T-cell (primary cell): ENCODE data around the gene CCL3. TPM values are rescaled to one million over a fixed set of nuclear protein-coding genes. Genes with fewer than 3 reads are reported as not detected.
"Not testable (repeated sequence)": the region's sequence is repeated elsewhere in the genome, so short reads cannot be mapped to it uniquely, and the experiment has no call there.

Experiments
- ATAC-seq, 4 experiments: fragments of 200-7000 bp in 3 of 4; fragments of 150-1000 bp in 1 of 4; cut with Tn5 transposase; replicated peaks in 1 of 4; 1 replicate in 3 of 4; 2 replicates in 1 of 4; pipeline ENCODE4 v1.10.0; 2021; ENCODE audit warnings: moderate library complexity in 3 of 4, mild to moderate bottlenecking in 2 of 4, moderate number of reproducible peaks in 1 of 4
- CTCF ChIA-PET, 2 donors: fragments of 300-600 bp; sonication (Branson Sonifier 250); formaldehyde crosslinking; loops; one replicate each; lab custom pipeline; 2022; ENCODE audit warnings: antibody characterized with exemption in 2 of 2; lab: Charles Lee
- POLR2A ChIA-PET, 2 donors: fragments of 300-600 bp; sonication (Branson Sonifier 250); formaldehyde crosslinking; loops; one replicate each; lab custom pipeline; 2022; ENCODE audit warnings: antibody characterized with exemption in 2 of 2; lab: Charles Lee
- DNase-seq, 35 experiments: peaks; one replicate each; pipeline versions ENCODE4 v3.0.0 to v3.0.0-alpha.2; 2013 to 2023
- H3K27ac ChIP-seq: one replicate; pipeline ENCODE4 v1.5.1; 2013; ENCODE audit warnings: low read length
- H3K27me3 ChIP-seq, 2 experiments: replicated peaks in 1 of 2; 1 replicate in 1 of 2; 2 replicates in 1 of 2; pipeline versions ENCODE4 v1.6.1 to v1.7.0; 2013; ENCODE audit warnings: low read length in 1 of 2, mixed read lengths in 1 of 2; ENCODE audit not compliant: control insufficient read depth in 2 of 2, insufficient read depth in 2 of 2; ENCODE audit errors: extremely low read depth in 1 of 2
- H3K36me3 ChIP-seq, 2 donors: 1 replicate in 1 of 2; 2 replicates in 1 of 2; pipeline versions ENCODE4 v1.6.1 to v1.7.0; 2013; ENCODE audit warnings: low read length in 1 of 2; ENCODE audit not compliant: control insufficient read depth in 2 of 2, insufficient read depth in 1 of 2; ENCODE audit errors: extremely low read depth in 1 of 2
- H3K4me1 ChIP-seq, 2 experiments: 1 replicate in 1 of 2; 2 replicates in 1 of 2; pipeline versions ENCODE4 v1.6.1 to v1.7.0; 2013; ENCODE audit warnings: low read length in 2 of 2, mixed read lengths in 1 of 2; ENCODE audit not compliant: insufficient read depth in 2 of 2, control insufficient read depth in 1 of 2; ENCODE audit errors: extremely low read depth in 1 of 2
- H3K4me3 ChIP-seq, 2 donors: 1 replicate in 1 of 2; 2 replicates in 1 of 2; pipeline versions ENCODE4 v1.5.1 to v1.7.0; 2013; ENCODE audit warnings: mild to moderate bottlenecking in 2 of 2, low read length in 1 of 2, moderate library complexity in 1 of 2; ENCODE audit not compliant: control insufficient read depth in 1 of 2; ENCODE audit errors: extremely low read depth in 1 of 2
- H3K9me3 ChIP-seq: 2 replicates; pipeline ENCODE4 v1.7.0; 2013
- H3K27ac Mint-ChIP-seq, 2 donors: one replicate each; pipeline ENCODE4 v1.8.0; 2020 to 2021; ENCODE audit warnings: mild to moderate bottlenecking in 2 of 2, mixed read lengths in 2 of 2
- H3K27me3 Mint-ChIP-seq, 2 donors: one replicate each; pipeline ENCODE4 v1.8.0; 2021 to 2022; ENCODE audit warnings: mixed read lengths in 2 of 2
- H3K36me3 Mint-ChIP-seq: one replicate; pipeline ENCODE4 v1.8.0; 2021; ENCODE audit warnings: mixed read lengths
- H3K4me1 Mint-ChIP-seq, 3 donors: one replicate each; pipeline ENCODE4 v1.8.0; 2020 to 2022; ENCODE audit warnings: mixed read lengths in 3 of 3, mild to moderate bottlenecking in 1 of 3
- H3K4me3 Mint-ChIP-seq, 3 donors: one replicate each; pipeline ENCODE4 v1.8.0; 2020 to 2022; ENCODE audit warnings: mild to moderate bottlenecking in 3 of 3, mixed read lengths in 3 of 3, moderate library complexity in 3 of 3
- H3K9me3 Mint-ChIP-seq, 3 donors: one replicate each; pipeline ENCODE4 v1.8.0; 2020 to 2022; ENCODE audit warnings: mixed read lengths in 3 of 3
- WGBS: methylation state at CpG from one replicate; pipeline ENCODE4 v1.1.5; 2013; ENCODE audit warnings: missing lambda C conversion rate; ENCODE audit not compliant: insufficient coverage; 5-methylcytosine and 5-hydroxymethylcytosine counted together
- total RNA-seq, 35 experiments: library from RNA in 6 of 35; stranded (reverse) in 6 of 35; fragments of 120-200 nt in 1 of 35; gene quantifications; one replicate each; pipeline versions ENCODE4 v1.2.1 to v1.2.4 and lab custom pipeline; 2013 to 2026

Gene CCL3
- total RNA-seq, 5 donors from 2014 or later (not counting 1 experiment from before 2014, with no cell fraction given): 2.0 to 6.0 (median 4.8) TPM

DNA sequence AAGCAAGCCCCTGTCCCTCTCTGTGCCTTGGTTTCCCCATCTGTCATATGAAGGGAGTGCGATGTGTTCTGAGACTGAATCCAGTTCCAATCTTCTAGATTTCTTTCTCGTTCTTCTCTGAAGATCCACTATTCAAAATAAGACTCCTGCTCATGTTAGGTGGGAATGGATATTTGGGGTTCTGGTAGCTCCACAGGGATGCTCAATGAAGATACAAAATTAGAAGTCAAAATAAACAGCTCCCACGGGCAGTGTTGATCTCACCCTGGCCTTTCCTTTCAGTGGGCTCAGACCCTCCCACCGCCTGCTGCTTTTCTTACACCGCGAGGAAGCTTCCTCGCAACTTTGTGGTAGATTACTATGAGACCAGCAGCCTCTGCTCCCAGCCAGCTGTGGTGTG is 14.3 kb upstream of the CCL3 start:
- H3K36me3 ChIP-seq, DNase-seq, H3K27me3 ChIP-seq, CTCF ChIA-PET, H3K9me3 ChIP-seq, H3K36me3 Mint-ChIP-seq, H3K9me3 Mint-ChIP-seq, POLR2A ChIA-PET: not testable (repeated sequence)
- no CpG with 5 or more reads among the region's 7 CpGs for WGBS
- peak overlapping the region; percentile 84 to 95 for H3K27ac Mint-ChIP-seq
- H3K4me3 ChIP-seq: peak overlapping the region in 1 of 2 donors; percentile 35
- H3K27me3 Mint-ChIP-seq: peaks cover 11 to 37% of the 10 kb centered on the region in 2 donors
- ATAC-seq: peak in 1 of 4 experiments; percentile 21
- H3K27ac ChIP-seq: peak overlapping the region; percentile 68
- peaks cover 0 to 53% of the 10 kb centered on the region in 2 experiments for H3K4me1 ChIP-seq
- peak overlapping the region; percentile 60 to 82 (median 72) for H3K4me3 Mint-ChIP-seq
- H3K4me1 Mint-ChIP-seq: peaks cover 0 to 36% (median 25%) of the 10 kb centered on the region in 3 donors

DNA sequence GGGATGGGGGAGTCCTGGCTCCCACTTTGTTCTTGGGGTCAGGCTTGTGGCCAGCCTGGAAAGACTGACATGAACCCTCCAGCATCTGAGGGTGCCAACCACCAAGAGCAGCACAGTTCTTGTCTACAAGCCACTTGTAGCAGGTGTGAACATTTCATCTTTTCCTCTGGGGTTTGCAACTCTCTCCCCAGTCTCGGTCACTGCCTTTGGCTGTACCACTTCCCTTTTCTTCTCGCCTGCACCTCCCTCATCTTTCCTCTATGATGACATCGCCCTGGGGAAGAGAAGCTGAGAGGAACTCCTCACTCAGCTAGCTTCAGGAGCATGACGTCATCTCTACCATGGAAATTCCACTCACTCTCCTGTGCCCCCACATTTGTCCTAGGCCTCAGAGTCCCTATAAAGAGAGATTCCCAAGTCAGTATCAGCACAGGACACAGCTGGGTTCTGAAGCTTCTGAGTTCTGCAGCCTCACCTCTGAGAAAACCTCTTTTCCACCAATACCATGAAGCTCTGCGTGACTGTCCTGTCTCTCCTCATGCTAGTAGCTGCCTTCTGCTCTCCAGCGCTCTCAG is 13.5 kb upstream of the CCL3 start, which contains the start of gene CCL4:
Gene CCL4, plus strand, starts transcription at position 427 of the 575 bp plus-strand sequence. Its CDS starts 79 bp downstream, at position 506.
- Histone ChIP-seq H3K27ac (peak within 1 kb of the TSS; percentile 68), H3K4me1 (peaks cover 0 to 45% of the 10 kb centered on the region in 2 experiments), H3K4me3 (peak within 1 kb of the TSS in 1 of 2 donors; percentile 35)
- H3K27me3 ChIP-seq, H3K36me3 Mint-ChIP-seq, H3K9me3 Mint-ChIP-seq, H3K9me3 ChIP-seq, H3K36me3 ChIP-seq: not testable (repeated sequence)
- ATAC-seq: peak; percentile 47 to 80 (median 70)
- ChIA-PET CTCF (interaction anchor here in 1 of 2 donors (0.9 kb wide), 1 partner anchor 21 kb away, joined by 3 read pairs; no protein-coding TSS in a partner anchor), POLR2A (interaction anchor here in 1 of 2 donors (0.6 kb wide), 1 partner anchor 340 kb away, joined by 6 read pairs; no protein-coding TSS in a partner anchor)
- Mint-ChIP-seq H3K27ac (peak within 1 kb of the TSS; percentile 84 to 95), H3K4me1 (peaks cover 0 to 36% (median 25%) of the 10 kb centered on the region in 3 donors), H3K27me3 (peaks cover 15 to 41% of the 10 kb centered on the region in 2 donors), H3K4me3 (peak within 1 kb of the TSS; percentile 60 to 82 (median 72))
- 0% methylated on average over 1 of the region's 6 CpGs for WGBS
- peak in 28 of 35 experiments; percentile 9 to 67 (median 36) for DNase-seq

DNA sequence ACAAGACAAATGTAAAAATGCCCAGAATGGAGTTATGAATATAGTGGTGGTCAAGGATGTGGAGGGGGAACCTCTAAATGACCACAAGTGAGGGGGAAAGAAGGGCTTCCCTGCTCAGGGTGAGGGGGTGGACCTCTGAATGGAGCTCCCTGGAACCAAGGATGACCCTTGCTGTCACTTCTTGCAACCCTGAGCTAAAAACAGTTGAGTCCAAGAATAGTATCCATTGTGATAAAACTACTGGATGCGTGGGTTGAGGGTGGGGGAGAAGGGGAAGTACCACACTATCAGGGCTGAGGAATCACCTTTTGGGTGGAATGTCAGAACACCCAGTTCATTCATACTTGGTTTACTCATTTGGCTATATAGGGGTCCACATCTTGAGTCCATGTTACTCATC is 9.1 kb upstream of the CCL3 start:
- H3K4me3 Mint-ChIP-seq, H3K4me3 ChIP-seq, H3K36me3 ChIP-seq, H3K9me3 ChIP-seq, H3K27ac ChIP-seq, DNase-seq, POLR2A ChIA-PET, H3K27ac Mint-ChIP-seq, H3K36me3 Mint-ChIP-seq, H3K27me3 ChIP-seq, H3K9me3 Mint-ChIP-seq, ATAC-seq: not testable (repeated sequence)
- Mint-ChIP-seq H3K27me3 (peaks cover 11 to 17% of the 10 kb centered on the region in 2 donors), H3K4me1 (peaks cover 0 to 30% (median 12%) of the 10 kb centered on the region in 3 donors)
- CTCF ChIA-PET: interaction anchor here in 1 of 2 donors (0.6 kb wide), 1 partner anchor 106 kb away, joined by 3 read pairs; no protein-coding TSS in a partner anchor
- no CpG with 5 or more reads among the region's 1 CpG for WGBS
- peaks cover 0 to 30% of the 10 kb centered on the region in 2 experiments for H3K4me1 ChIP-seq

DNA sequence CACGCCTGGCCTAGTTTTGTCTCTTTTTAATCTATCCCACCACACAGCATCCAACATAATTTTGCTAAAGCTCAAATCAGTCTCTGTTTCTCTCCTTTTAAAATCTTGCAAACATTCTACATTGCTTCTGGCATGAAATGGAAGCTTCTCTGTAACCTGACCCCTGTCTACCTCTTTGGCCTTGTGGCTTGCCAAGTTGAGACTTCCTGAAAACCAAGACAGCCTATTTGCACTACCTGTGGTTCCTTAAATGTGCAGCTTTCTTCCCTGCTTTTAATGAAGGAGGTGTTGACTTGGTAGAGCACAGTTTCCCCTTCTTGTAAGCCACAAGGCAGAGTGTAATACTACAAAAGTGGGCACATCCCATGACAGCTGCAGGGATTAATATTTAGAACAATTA is 6.0 kb upstream of the CCL3 start:
- WGBS: no CpG with 5 or more reads among the region's 1 CpG
- Mint-ChIP-seq H3K36me3 (no peaks in the 10 kb centered on the region), H3K4me1 (peaks cover 0 to 29% (median 0%) of the 10 kb centered on the region in 3 donors), H3K4me3 (no peak overlapping the region), H3K27ac (no peak overlapping the region), H3K27me3 (peaks cover 7 to 21% of the 10 kb centered on the region in 2 donors), H3K9me3 (no peaks in the 10 kb centered on the region)
- Histone ChIP-seq H3K4me3 (no peak overlapping the region), H3K27me3 (peaks cover 0 to 4% of the 10 kb centered on the region in 2 experiments), H3K4me1 (peaks cover 0 to 23% of the 10 kb centered on the region in 2 experiments), H3K36me3 (no peaks in the 10 kb centered on the region), H3K27ac (no peak overlapping the region), H3K9me3 (no peaks in the 10 kb centered on the region)
- ATAC-seq (no peak), DNase-seq (no peak)
- CTCF ChIA-PET: interaction anchor here in 1 of 2 donors (0.6 kb wide), 1 partner anchor 148 kb away, joined by 3 read pairs; no protein-coding TSS in a partner anchor
- POLR2A ChIA-PET: no interaction called here

DNA sequence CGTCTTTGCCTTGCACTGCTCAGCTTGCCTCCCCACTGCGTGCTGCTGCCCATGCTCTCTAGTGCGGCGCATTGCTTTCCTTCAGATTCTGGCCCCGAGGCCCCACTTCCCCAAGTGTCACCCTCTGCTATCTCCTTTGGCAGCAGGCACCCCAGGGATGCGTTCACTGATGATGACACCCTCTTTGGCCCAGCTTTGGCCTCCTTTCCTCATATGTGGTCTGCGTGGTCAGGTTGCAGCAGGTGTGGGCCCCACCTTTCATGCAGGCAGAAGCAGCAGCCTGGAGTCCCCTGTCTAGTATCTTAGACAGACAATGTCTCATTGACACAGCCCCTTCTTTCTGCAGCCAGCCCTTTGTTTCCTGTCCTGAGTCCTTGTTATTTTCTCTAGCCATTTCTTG is 4.8 kb upstream of the CCL3 start:
- Histone ChIP-seq H3K4me3 (no peak overlapping the region), H3K4me1 (peaks cover 0 to 26% of the 10 kb centered on the region in 2 experiments), H3K27me3 (peaks cover 0 to 4% of the 10 kb centered on the region in 2 experiments), H3K9me3 (no peaks in the 10 kb centered on the region), H3K27ac (no peak overlapping the region), H3K36me3 (no peaks in the 10 kb centered on the region)
- no peaks in the 10 kb centered on the region for H3K36me3 Mint-ChIP-seq
- H3K27me3 Mint-ChIP-seq: peaks cover 15 to 22% of the 10 kb centered on the region in 2 donors
- ATAC-seq (peak in 1 of 4 experiments; percentile 37), DNase-seq (no peak)
- H3K4me3 Mint-ChIP-seq: no peak overlapping the region
- H3K9me3 Mint-ChIP-seq: no peaks in the 10 kb centered on the region
- H3K4me1 Mint-ChIP-seq: peaks cover 7 to 35% (median 7%) of the 10 kb centered on the region in 3 donors
- 79% methylated on average over 6 of the region's 7 CpGs for WGBS
- ChIA-PET POLR2A (no interaction called here), CTCF (no interaction called here)
- H3K27ac Mint-ChIP-seq: no peak overlapping the region

DNA sequence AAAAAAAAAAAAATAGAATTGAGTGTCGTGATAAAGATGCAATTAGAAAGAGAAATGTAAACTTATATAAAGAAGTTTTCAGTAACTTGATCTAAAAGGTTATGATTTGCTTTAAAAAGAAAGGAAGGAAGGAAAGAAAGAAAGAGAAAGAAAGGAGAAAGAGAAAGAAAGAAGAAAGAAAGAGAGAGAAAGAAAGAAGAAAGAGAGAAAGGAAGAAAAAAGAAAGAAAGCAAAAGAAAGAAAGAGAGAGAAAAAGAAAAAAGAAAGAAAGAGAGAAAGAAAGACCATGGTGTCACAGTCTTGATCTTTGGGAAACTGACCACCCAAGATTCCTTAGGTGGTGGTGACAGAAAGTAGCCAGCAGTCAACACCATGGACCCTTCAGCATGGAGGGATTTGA is 4.3 kb upstream of the CCL3 start:
- Histone ChIP-seq H3K27ac (no peak overlapping the region), H3K9me3 (no peaks in the 10 kb centered on the region), H3K4me3 (no peak overlapping the region), H3K36me3 (no peaks in the 10 kb centered on the region), H3K4me1 (peaks cover 0 to 31% of the 10 kb centered on the region in 2 experiments), H3K27me3 (peaks cover 0 to 4% of the 10 kb centered on the region in 2 experiments)
- no peak for DNase-seq
- peaks cover 7 to 37% (median 9%) of the 10 kb centered on the region in 3 donors for H3K4me1 Mint-ChIP-seq
- H3K27ac Mint-ChIP-seq: no peak overlapping the region
- H3K9me3 Mint-ChIP-seq: no peaks in the 10 kb centered on the region
- no peaks in the 10 kb centered on the region for H3K36me3 Mint-ChIP-seq
- CTCF ChIA-PET: no interaction called here
- ATAC-seq: no peak
- H3K4me3 Mint-ChIP-seq: no peak overlapping the region
- peaks cover 18 to 23% of the 10 kb centered on the region in 2 donors for H3K27me3 Mint-ChIP-seq
- no CpG with 5 or more reads among the region's 1 CpG for WGBS
- POLR2A ChIA-PET: no interaction called here
